Liver (tissue), 9 donors: ENCODE measurements around the gene RAB38. TPM values are rescaled to one million over a fixed set of nuclear protein-coding genes. Genes with fewer than 3 reads are reported as not detected.

Source experiments
- DNase-seq: peaks from one replicate; pipeline ENCODE4 v3.0.0-alpha.2; 2017; ENCODE audit warnings: low spot score
- H3K27ac ChIP-seq, 2 donors: one replicate each; pipeline ENCODE4 v1.7.0; 2013; ENCODE audit warnings: inconsistent platforms in 2 of 2, low read length in 2 of 2, control low read depth in 1 of 2, low read depth in 1 of 2, mild to moderate bottlenecking in 1 of 2
- H3K27me3 ChIP-seq, 4 donors: one replicate each; pipeline versions ENCODE4 v1.6.1 to v1.7.0; 2013; ENCODE audit warnings: low read length in 3 of 4, inconsistent platforms in 1 of 4, mild to moderate bottlenecking in 1 of 4, moderate library complexity in 1 of 4; ENCODE audit not compliant: control insufficient read depth in 4 of 4, insufficient read depth in 4 of 4
- H3K36me3 ChIP-seq, 4 donors: one replicate each; pipeline versions ENCODE4 v1.6.1 to v1.7.0; 2013; ENCODE audit warnings: low read length in 3 of 4, mild to moderate bottlenecking in 3 of 4, low read depth in 1 of 4, moderate library complexity in 1 of 4; ENCODE audit not compliant: control insufficient read depth in 4 of 4, insufficient read depth in 3 of 4
- H3K4me1 ChIP-seq, 4 donors: one replicate each; pipeline versions ENCODE4 v1.6.1 to v1.7.0; 2013; ENCODE audit warnings: low read length in 3 of 4, mild to moderate bottlenecking in 3 of 4, moderate library complexity in 1 of 4; ENCODE audit not compliant: control insufficient read depth in 4 of 4, insufficient read depth in 4 of 4
- H3K4me3 ChIP-seq, 3 donors: one replicate each; pipeline versions ENCODE4 v1.6.1 to v1.7.0; 2013; ENCODE audit warnings: low read length in 3 of 3, control low read depth in 1 of 3, low read depth in 1 of 3, mild to moderate bottlenecking in 1 of 3
- H3K9ac ChIP-seq, 2 donors: one replicate each; pipeline ENCODE4 v1.7.0; 2013; ENCODE audit warnings: low read length in 2 of 2, mild to moderate bottlenecking in 2 of 2, moderate library complexity in 2 of 2, control low read depth in 1 of 2, low read depth in 1 of 2
- H3K9me3 ChIP-seq, 4 donors: one replicate each; pipeline versions ENCODE4 v1.6.1 to v1.7.0; 2013; ENCODE audit warnings: low read length in 3 of 4; ENCODE audit not compliant: control insufficient read depth in 4 of 4
- ATF3 ChIP-seq: IDR thresholded peaks from 2 replicates; pipeline ENCODE4 v1.6.1; 2016; ENCODE audit warnings: antibody characterized with exemption
- CTCF ChIP-seq: fragments of 150-350 bp; IDR thresholded peaks from 2 replicates; pipeline ENCODE4 v1.5.1; 2017; ENCODE audit warnings: improper control_type of control experiment, low read depth, low read length; ENCODE audit not compliant: missing input control
- EGR1 ChIP-seq, 2 donors: IDR thresholded peaks; 2 replicates each; pipeline ENCODE4 v1.6.1; 2016 to 2018; ENCODE audit warnings: antibody characterized with exemption in 2 of 2, low read depth in 2 of 2
- FOXA1 ChIP-seq: IDR thresholded peaks from 2 replicates; pipeline ENCODE4 v1.6.1; 2016; ENCODE audit warnings: antibody characterized with exemption
- FOXA2 ChIP-seq: IDR thresholded peaks from 2 replicates; pipeline ENCODE4 v1.6.1; 2016; ENCODE audit warnings: antibody characterized with exemption
- GABPA ChIP-seq, 2 donors: IDR thresholded peaks in 1 of 2; conservative IDR thresholded peaks in 1 of 2; 2 replicates each; pipeline ENCODE4 v1.6.1; 2016; ENCODE audit warnings: antibody characterized with exemption in 2 of 2, mild to moderate bottlenecking in 1 of 2, moderate library complexity in 1 of 2
- HNF4A ChIP-seq, 2 donors: conservative IDR thresholded peaks; 2 replicates each; pipeline ENCODE4 v1.6.1; 2016; ENCODE audit warnings: antibody characterized with exemption in 2 of 2, mild to moderate bottlenecking in 2 of 2
- HNF4G ChIP-seq: IDR thresholded peaks from 2 replicates; pipeline ENCODE4 v1.6.1; 2016; ENCODE audit warnings: antibody characterized with exemption
- JUND ChIP-seq, 2 donors: IDR thresholded peaks; 2 replicates each; pipeline ENCODE4 v1.6.1; 2016; ENCODE audit warnings: antibody characterized with exemption in 2 of 2
- MAX ChIP-seq: IDR thresholded peaks from 2 replicates; pipeline ENCODE4 v1.6.1; 2016; ENCODE audit warnings: antibody characterized with exemption
- NR2F2 ChIP-seq: IDR thresholded peaks from 2 replicates; pipeline ENCODE4 v1.6.1; 2016; ENCODE audit warnings: antibody characterized with exemption
- RAD21 ChIP-seq, 2 donors: IDR thresholded peaks; 2 replicates each; pipeline ENCODE4 v1.6.1; 2016; ENCODE audit warnings: antibody characterized with exemption in 2 of 2, mild to moderate bottlenecking in 2 of 2
- REST ChIP-seq: IDR thresholded peaks from 2 replicates; pipeline ENCODE4 v1.6.1; 2016; ENCODE audit warnings: antibody characterized with exemption, mild to moderate bottlenecking
- RXRA ChIP-seq, 2 donors: IDR thresholded peaks; 2 replicates each; pipeline ENCODE4 v1.6.1; 2017 to 2018; ENCODE audit warnings: antibody characterized with exemption in 2 of 2, mild to moderate bottlenecking in 1 of 2
- SP1 ChIP-seq: IDR thresholded peaks from 2 replicates; pipeline ENCODE4 v1.6.1; 2018; ENCODE audit warnings: antibody characterized with exemption, mild to moderate bottlenecking
- TAF1 ChIP-seq: conservative IDR thresholded peaks from 2 replicates; pipeline ENCODE4 v1.6.1; 2016; ENCODE audit warnings: antibody characterized with exemption, mild to moderate bottlenecking
- YY1 ChIP-seq: IDR thresholded peaks from 2 replicates; pipeline ENCODE4 v1.6.1; 2016; ENCODE audit warnings: antibody characterized with exemption, mild to moderate bottlenecking
- ZBTB33 ChIP-seq: IDR thresholded peaks from 2 replicates; pipeline ENCODE4 v1.6.1; 2016; ENCODE audit warnings: antibody characterized with exemption
- WGBS: extraction: QIAGEN DNeasy Blood & Tissue Kit; methylation state at CpG from one replicate; pipeline ENCODE4 v1.1.7; 2013; 5-methylcytosine and 5-hydroxymethylcytosine counted together
- polyA plus RNA-seq, 2 donors: library from polyadenylated mRNA; stranded (reverse) in 1 of 2; unstranded in 1 of 2; fragments of 200-250 nt in 1 of 2; fragments of >200 nt in 1 of 2; fragmentation: Nextera tagmentation in 1 of 2; extraction: Ambion mirVana in 1 of 2; gene quantifications; one replicate each; pipeline versions ENCODE4 v1.2.1 to v1.2.3, GENCODE V29; 2013 to 2015
- total RNA-seq, 2 donors: library from RNA; depleted of rRNA; stranded (reverse); fragments of >200 nt; gene quantifications; one replicate each; pipeline ENCODE4 v1.2.3, GENCODE V29; 2014
- donor health status: healthy.
- donor health status: healthy.
- donor health status: healthy.
- donor health status: healthy.
- donor health status: healthy.

Gene RAB38
- total and polyA plus RNA-seq, 4 donors = 0.32 to 2.2 (median 0.48) TPM

- no peak for DNase-seq
- Histone ChIP-seq H3K27ac (no peak overlapping the region), H3K4me3 (no peak overlapping the region), H3K27me3 (no peaks in the 10 kb centered on the region), H3K36me3 (no peaks in the 10 kb centered on the region), H3K9me3 (no peaks in the 10 kb centered on the region), H3K9ac (no peak overlapping the region), H3K4me1 (peaks cover 0 to 1% (median 0%) of the 10 kb centered on the region in 4 donors)
- TF ChIP-seq ATF3 (no peak), HNF4A (conservative IDR thresholded peaks at IDR 0.05) (no peak), RXRA (IDR thresholded peaks at IDR 0.05) (no peak), YY1 (no peak), SP1 (no peak), REST (no peak), FOXA2 (no peak), MAX (no peak), RAD21 (IDR thresholded peaks at IDR 0.05) (no peak), GABPA (IDR thresholded peaks at IDR 0.05 in 1 of 2, conservative IDR thresholded peaks at IDR 0.05 in 1 of 2) (no peak), EGR1 (IDR thresholded peaks at IDR 0.05; ENCODE audit: low read depth in 2 of 2) (no peak), ZBTB33 (no peak), CTCF (no peak), TAF1 (no peak), NR2F2 (no peak), HNF4G (no peak), FOXA1 (no peak), JUND (IDR thresholded peaks at IDR 0.05) (no peak)
- WGBS = 63% methylated on average over 1 of the region's 1 CpG
Observed at GRCh38 chr11:88114486-88115045, 60.7 kb downstream of the RAB38 start.
